ENCODE results near the gene NRXN3. TPM values are rescaled to one million over a fixed set of nuclear protein-coding genes. Genes with fewer than 3 reads are reported as not detected.

NRXN3 gene
- total RNA-seq, 1 experiment from 2014 or later: not detected

- no peak for TF ChIP-seq ZBTB33 (IDR thresholded peaks at IDR 0.05; ENCODE audit: extremely low read depth, insufficient replicate concordance, low read length)
- no peak for TF ChIP-seq EZH2phosphoT487 (IDR thresholded peaks at IDR 0.05; ENCODE audit: borderline replicate concordance)
Observed at GRCh38 chr14:78486081-78486480, 315.9 kb downstream of the NRXN3 start (continued).

- H3K4me3 ChIP-seq (replicated peaks in 1 of 2; ENCODE audit: low read depth in 1 of 2, low read length in 2 of 2): no peak overlapping the region
- no peaks in the 10 kb centered on the region for H3K79me2 ChIP-seq (ENCODE audit: insufficient read depth, low read length)
- H3K9ac ChIP-seq (ENCODE audit: low read length): no peak overlapping the region
- intact Hi-C loops (cut with micrococcal nuclease): no loop called here
- no peaks in the 10 kb centered on the region for H3K9me3 ChIP-seq (ENCODE audit: control insufficient read depth in 1 of 2, insufficient read depth in 1 of 2, low read depth in 1 of 2, low read length in 2 of 2)
- no peak overlapping the region for H2AFZ ChIP-seq (ENCODE audit: low read depth, low read length, poor library complexity, severe bottlenecking)
- RAD21 ChIA-PET (ENCODE audit: low non-redundant PET in 1 of 2, low total read pairs in 2 of 2, uncharacterized antibody in 2 of 2, unreplicated experiment in 2 of 2): no interaction called here
- BruUV-seq (replicated peaks): no TSS peak
- no peak for DNase-seq (ENCODE audit: low read depth, low spot score)
- H3K27me3 ChIP-seq (ENCODE audit: insufficient read depth, low read length): no peaks in the 10 kb centered on the region
- no peak overlapping the region for H3K4me2 ChIP-seq (ENCODE audit: low read length)
- no peaks in the 10 kb centered on the region for H3K9me2 ChIP-seq (ENCODE audit: insufficient read depth)
- no peaks in the 10 kb centered on the region for H4K20me1 ChIP-seq (ENCODE audit: insufficient read depth)
- CTCF ChIA-PET: no interaction called here
- H3K4me1 ChIP-seq (ENCODE audit: control insufficient read depth in 1 of 2, insufficient read depth in 2 of 2, low read length in 2 of 2): no peaks in the 10 kb centered on the region
- TF ChIP-seq MAX (IDR thresholded peaks at IDR 0.05) (no peak), EZH2phosphoT487 (IDR thresholded peaks at IDR 0.05; ENCODE audit: borderline replicate concordance) (no peak), JUND (IDR thresholded peaks at IDR 0.05) (no peak), POLR2AphosphoS5 (IDR thresholded peaks at IDR 0.05; ENCODE audit: low read depth, low read length) (no peak), TCF7L2 (IDR thresholded peaks at IDR 0.05; ENCODE audit: borderline replicate concordance, extremely low read depth, insufficient read depth, insufficient read length) (no peak), RAD21 (IDR thresholded peaks at IDR 0.05; ENCODE audit: low read depth) (no peak), CBX3 (IDR thresholded peaks at IDR 0.05; ENCODE audit: low read depth) (no peak), FOSL1 (IDR thresholded peaks at IDR 0.05; ENCODE audit: low read depth) (no peak), POLR2A (IDR thresholded peaks at IDR 0.05; ENCODE audit: borderline replicate concordance, extremely low read depth, insufficient read depth, insufficient read length) (no peak), CTCF (IDR thresholded peaks at IDR 0.05 in 2 of 3, conservative IDR thresholded peaks at IDR 0.05 in 1 of 3; ENCODE audit: borderline replicate concordance in 1 of 3, insufficient read depth in 1 of 3, low read depth in 2 of 3, low read length in 2 of 3) (no peak), REST (IDR thresholded peaks at IDR 0.05; ENCODE audit: low read depth) (no peak), SIN3A (IDR thresholded peaks at IDR 0.05; ENCODE audit: low read depth) (no peak), YY1 (IDR thresholded peaks at IDR 0.05; ENCODE audit: extremely low read depth, insufficient replicate concordance, low read depth, low read length) (no peak), CEBPB (IDR thresholded peaks at IDR 0.05; ENCODE audit: low read depth) (no peak), ZBTB33 (IDR thresholded peaks at IDR 0.05; ENCODE audit: extremely low read depth, insufficient replicate concordance, low read length) (no peak)
- POLR2A ChIA-PET: no interaction called here
- H3K36me3 ChIP-seq (ENCODE audit: control insufficient read depth in 1 of 2, insufficient read depth in 2 of 2, low read length in 2 of 2): no peaks in the 10 kb centered on the region
- ATAC-seq: no peak
- H3K27ac ChIP-seq (ENCODE audit: low read depth, low read length): no peak overlapping the region
Observed at GRCh38 chr14:78486621-78487020, 316.4 kb downstream of the NRXN3 start.

Data from HCT116 (cell line).